ENCODE measurements around the gene NKRF.
"Not testable (repeated sequence)": the region's sequence is repeated elsewhere in the genome, so short reads cannot be mapped to it uniquely, and the experiment has no call there.

Gene NKRF

DNA sequence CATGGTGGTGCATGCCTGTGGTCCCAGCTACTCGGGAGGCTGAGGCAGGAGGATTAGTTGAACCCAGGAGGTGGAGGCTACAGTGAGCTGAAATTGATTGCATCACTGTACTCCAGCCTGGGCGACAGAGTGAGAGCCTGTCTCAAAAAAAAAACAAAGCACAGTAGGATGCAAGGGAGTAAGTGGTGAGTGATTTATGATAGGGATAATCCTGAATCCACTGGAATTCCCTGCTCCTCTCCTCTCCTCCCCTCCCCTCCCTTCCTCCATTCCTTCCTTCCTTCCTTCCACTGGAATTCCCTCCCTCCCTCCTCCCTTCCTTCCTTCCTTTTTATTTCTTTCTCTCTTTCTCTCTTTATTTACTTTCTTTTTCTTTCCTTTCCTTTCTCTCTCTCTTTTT lies 40.9 kb upstream of the NKRF start:
- H3K27ac Mint-ChIP-seq = no peak overlapping the region
- DNase-seq = no peak
- peaks cover 46% of the 10 kb centered on the region for H3K36me3 Mint-ChIP-seq (ENCODE audit: low read depth)
- H3K27me3 Mint-ChIP-seq (ENCODE audit: low read depth, poor library complexity) = peaks cover 3% of the 10 kb centered on the region
- TF ChIP-seq, protein P1, sequence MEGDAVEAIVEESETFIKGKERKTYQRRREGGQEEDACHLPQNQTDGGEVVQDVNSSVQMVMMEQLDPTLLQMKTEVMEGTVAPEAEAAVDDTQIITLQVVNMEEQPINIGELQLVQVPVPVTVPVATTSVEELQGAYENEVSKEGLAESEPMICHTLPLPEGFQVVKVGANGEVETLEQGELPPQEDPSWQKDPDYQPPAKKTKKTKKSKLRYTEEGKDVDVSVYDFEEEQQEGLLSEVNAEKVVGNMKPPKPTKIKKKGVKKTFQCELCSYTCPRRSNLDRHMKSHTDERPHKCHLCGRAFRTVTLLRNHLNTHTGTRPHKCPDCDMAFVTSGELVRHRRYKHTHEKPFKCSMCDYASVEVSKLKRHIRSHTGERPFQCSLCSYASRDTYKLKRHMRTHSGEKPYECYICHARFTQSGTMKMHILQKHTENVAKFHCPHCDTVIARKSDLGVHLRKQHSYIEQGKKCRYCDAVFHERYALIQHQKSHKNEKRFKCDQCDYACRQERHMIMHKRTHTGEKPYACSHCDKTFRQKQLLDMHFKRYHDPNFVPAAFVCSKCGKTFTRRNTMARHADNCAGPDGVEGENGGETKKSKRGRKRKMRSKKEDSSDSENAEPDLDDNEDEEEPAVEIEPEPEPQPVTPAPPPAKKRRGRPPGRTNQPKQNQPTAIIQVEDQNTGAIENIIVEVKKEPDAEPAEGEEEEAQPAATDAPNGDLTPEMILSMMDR (IDR thresholded peaks at IDR 0.05) = no peak
- no peak overlapping the region for H3K4me3 Mint-ChIP-seq
- H3K9me3 Mint-ChIP-seq = peaks cover 52% of the 10 kb centered on the region
- peaks cover 6% of the 10 kb centered on the region for H3K4me1 Mint-ChIP-seq

DNA sequence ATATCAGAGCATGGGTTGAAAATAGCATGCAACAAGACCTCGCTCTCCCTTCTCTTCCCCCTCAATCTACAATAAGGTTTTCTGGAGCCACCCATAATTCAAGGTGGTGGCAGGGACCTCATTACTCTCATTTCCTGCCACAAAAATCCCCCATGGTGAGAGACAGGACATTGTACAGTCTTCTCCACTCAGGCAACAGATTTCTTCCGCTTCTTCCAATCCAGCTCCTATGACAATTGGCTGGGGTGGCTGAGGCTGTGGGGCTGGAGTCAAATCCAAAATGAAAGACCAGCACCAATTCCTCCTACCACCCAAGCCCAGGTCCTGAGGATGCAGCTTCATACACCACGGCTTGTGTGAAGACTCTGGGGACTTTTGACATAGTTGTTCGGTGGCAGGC lies 40.3 kb upstream of the NKRF start:
- Mint-ChIP-seq H3K27me3 (ENCODE audit: low read depth, poor library complexity) (peaks cover 3% of the 10 kb centered on the region), H3K4me3 (no peak overlapping the region), H3K4me1 (peaks cover 6% of the 10 kb centered on the region), H3K9me3 (peaks cover 57% of the 10 kb centered on the region), H3K27ac (peak overlapping the region; percentile 27), H3K36me3 (ENCODE audit: low read depth) (peaks cover 42% of the 10 kb centered on the region)
- TF ChIP-seq, protein P1 (IDR thresholded peaks at IDR 0.05) = no peak
- no peak for DNase-seq

DNA sequence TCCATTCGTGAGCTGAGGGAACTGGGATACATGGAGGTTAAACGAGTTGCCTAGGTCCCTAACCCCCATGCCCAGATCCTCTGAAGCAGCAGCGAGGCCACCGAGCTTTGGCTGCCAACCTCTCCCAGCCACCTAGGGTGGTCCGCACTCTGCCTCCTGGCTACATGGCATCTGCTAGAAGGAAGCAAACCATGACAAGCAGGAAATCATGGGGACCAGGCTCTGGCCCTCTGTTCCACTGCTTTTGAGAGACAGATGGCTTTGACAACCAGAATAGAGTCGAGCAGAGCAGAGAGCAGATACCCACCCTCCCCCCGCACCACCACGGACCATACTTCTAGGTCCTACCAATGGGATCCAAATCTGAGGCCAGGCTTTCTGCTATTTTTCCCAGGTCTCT lies 37.5 kb upstream of the NKRF start:
- H3K27ac Mint-ChIP-seq = peak overlapping the region; percentile 79
- DNase-seq = no peak

DNA sequence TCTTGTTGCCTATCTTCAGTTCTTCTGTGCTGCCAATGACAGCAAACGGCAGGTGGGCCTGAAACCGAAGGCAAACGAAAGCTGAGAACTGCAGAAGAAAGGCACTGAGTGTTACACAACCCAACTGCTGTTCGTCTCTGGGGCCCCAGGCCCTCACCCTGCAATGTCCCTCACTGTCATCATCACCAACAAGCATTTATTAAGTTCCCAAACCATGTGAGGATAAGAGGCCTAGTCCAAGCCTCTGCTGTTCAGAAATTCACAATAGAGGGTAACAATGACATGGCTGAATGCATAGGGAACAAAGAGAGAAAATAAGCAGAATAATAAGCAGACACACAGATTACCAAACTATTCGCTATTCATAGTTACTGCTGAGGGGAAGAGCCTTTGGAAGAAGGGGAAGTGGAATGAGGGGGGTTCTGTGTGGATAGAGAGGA lies 34.5 kb upstream of the NKRF start:
- Mint-ChIP-seq H3K4me3 (no peak overlapping the region), H3K27me3 (ENCODE audit: low read depth, poor library complexity) (no peaks in the 10 kb centered on the region), H3K27ac (no peak overlapping the region), H3K9me3 (peaks cover 60% of the 10 kb centered on the region), H3K36me3 (ENCODE audit: low read depth) (peaks cover 53% of the 10 kb centered on the region), H3K4me1 (no peaks in the 10 kb centered on the region)
- TF ChIP-seq, protein P1 (IDR thresholded peaks at IDR 0.05) = no peak
- no peak for DNase-seq

More for the DNA sequence above, 37.5 kb upstream of the NKRF start:
- H3K4me1 Mint-ChIP-seq = peaks cover 6% of the 10 kb centered on the region
- TF ChIP-seq, protein P1 (IDR thresholded peaks at IDR 0.05) = no peak
- H3K36me3 Mint-ChIP-seq (ENCODE audit: low read depth) = peaks cover 47% of the 10 kb centered on the region
- H3K4me3 Mint-ChIP-seq = no peak overlapping the region
- H3K9me3 Mint-ChIP-seq = peaks cover 60% of the 10 kb centered on the region
- H3K27me3 Mint-ChIP-seq (ENCODE audit: low read depth, poor library complexity) = no peaks in the 10 kb centered on the region

DNA sequence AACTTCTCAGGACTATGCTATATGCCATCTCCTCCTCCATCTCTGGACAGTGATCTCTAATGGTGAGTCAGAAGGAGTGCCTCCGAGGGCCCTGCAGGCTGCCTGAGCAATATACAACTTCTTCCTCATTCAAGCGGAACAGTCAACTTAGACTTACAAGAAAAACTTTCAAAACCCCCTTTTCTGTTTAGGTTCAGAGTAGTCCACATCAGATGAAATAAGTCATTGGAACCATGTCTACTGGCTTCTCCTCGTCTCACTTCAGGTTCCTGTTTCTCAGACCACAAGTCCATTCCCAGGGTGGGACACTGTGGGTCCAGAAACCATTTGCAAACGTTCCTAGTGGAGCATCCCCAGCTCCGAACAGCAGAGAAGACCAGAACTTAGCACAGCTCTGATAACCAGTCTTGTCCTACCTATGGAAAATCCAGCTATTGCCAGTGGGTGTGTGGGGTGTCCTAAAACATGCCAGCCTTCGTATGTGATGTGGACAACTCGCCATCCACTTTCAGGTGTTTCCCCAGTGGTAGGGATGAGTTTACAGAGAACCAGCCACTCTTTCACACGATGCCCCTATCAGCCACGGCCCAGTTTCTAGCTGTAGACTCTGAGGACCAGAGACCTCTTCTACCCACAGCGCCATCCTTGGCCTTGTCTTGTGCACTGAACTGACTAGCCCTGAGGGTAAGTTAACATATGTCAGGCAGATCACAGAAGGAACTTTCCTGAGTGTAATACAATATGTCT lies 32.7 kb upstream of the NKRF start:
- Mint-ChIP-seq H3K27ac (peak overlapping the region; percentile 12), H3K4me3 (no peak overlapping the region), H3K4me1 (no peaks in the 10 kb centered on the region), H3K27me3 (ENCODE audit: low read depth, poor library complexity) (no peaks in the 10 kb centered on the region), H3K36me3 (ENCODE audit: low read depth) (peaks cover 62% of the 10 kb centered on the region), H3K9me3 (peaks cover 71% of the 10 kb centered on the region)
- TF ChIP-seq, protein P1 (IDR thresholded peaks at IDR 0.05) = no peak
- no peak for DNase-seq

DNA sequence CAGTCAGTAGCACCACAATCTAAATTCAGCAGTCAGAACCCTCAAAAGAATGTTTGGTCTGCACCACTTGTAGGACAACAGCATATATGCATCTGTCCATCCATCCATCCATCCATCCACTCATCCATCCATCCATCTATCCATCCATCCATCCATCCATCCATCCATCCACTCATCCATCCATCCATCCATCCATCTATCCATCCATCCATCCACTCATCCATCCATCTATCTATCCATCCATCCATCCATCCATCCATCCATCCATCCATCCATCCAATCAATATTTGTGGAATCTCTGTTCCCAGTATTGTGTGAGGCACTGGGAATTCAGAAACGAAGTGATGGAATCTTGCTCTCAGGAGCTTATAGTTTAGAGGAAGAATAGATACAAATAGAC lies 31.2 kb upstream of the NKRF start:
- H3K27ac Mint-ChIP-seq, H3K4me3 Mint-ChIP-seq: not testable (repeated sequence)

More for the DNA sequence above, 31.2 kb upstream of the NKRF start:
- peaks cover 75% of the 10 kb centered on the region for H3K36me3 Mint-ChIP-seq (ENCODE audit: low read depth)
- not testable (repeated sequence) for H3K27me3 Mint-ChIP-seq (ENCODE audit: low read depth, poor library complexity); DNase-seq; H3K4me1 Mint-ChIP-seq
- H3K9me3 Mint-ChIP-seq = peaks cover 73% of the 10 kb centered on the region

Data from nephron progenitor cell (in vitro differentiated cells).